H7 (cell line): ENCODE results near the gene SYCP3. TPM values are rescaled to one million over a fixed set of nuclear protein-coding genes. Genes with fewer than 3 reads are reported as not detected.

ENCODE experiments used
- DNase-seq: peaks from one replicate; pipeline ENCODE4 v3.0.0; 2012
- H3K27me3 ChIP-seq: 2 replicates; pipeline ENCODE4 v1.6.0; 2011; ENCODE audit warnings: mild to moderate bottlenecking, low read length; ENCODE audit not compliant: control insufficient read depth, insufficient read depth
- H3K36me3 ChIP-seq: replicated peaks from 2 replicates; pipeline ENCODE4 v1.5.1; 2011; ENCODE audit warnings: low read length; ENCODE audit not compliant: control insufficient read depth, insufficient read depth
- H3K4me3 ChIP-seq: 2 replicates; pipeline ENCODE4 v1.5.1; 2011; ENCODE audit warnings: low read depth, mild to moderate bottlenecking, control low read depth, low read length, moderate library complexity; ENCODE audit not compliant: insufficient read depth
- total RNA-seq: library from RNA; depleted of rRNA; stranded (reverse); fragments of >200 nt; shearing (Covaris generic); gene quantifications from 2 replicates; pipeline ENCODE4 v1.2.3, GENCODE V29; 2014; rRNA removed

SYCP3 gene
- not detected in 2 replicates for total RNA-seq

DNA sequence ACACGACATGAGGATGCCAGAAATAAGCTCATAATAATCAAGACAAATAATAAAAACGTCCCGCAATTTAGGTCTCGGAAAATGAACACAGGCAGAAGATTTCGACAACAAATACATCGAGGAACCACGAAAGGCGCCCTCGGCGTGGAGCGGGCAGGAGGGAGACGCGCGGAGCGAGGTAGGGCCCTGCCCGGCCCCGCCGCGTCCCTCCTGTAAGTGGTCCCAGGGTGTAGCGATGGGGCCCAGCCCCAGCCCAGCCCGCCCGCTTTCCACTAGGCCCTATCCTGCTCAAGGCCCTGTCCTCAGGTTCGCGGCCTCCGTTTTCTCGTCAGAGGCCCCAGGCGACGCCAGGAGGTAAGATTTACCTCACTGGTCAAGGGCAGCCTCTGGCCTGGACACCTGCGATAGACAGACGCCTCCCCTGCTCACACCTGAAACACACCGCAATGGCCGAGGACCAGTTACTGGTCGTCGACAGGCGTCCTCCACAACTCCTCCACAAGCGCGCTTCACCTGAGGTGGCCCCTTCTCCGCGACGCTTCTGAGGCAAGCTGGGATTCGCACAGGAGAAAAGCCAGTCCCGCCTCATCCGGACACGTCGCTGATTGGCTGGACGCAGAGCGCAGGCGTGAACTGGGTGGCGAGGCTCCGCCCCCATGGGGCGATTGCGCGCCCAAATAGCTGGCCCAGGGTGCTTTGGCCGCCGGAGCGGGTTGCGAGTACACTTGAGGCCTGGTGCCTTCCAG lies at the start of gene SYCP3:
Gene SYCP3 (minus strand): TSS at position 543 of the 746 bp plus-strand sequence. CDS start 1,527 bp downstream, outside the sequence.
- Histone ChIP-seq H3K4me3 (no peak within 1 kb of the TSS), H3K36me3 (peaks cover under 1% of the 10 kb centered on the region; the same call in 1 of the 2 replicates), H3K27me3 (no peaks in the 10 kb centered on the region)
- DNase-seq: peak; percentile 31

DNA sequence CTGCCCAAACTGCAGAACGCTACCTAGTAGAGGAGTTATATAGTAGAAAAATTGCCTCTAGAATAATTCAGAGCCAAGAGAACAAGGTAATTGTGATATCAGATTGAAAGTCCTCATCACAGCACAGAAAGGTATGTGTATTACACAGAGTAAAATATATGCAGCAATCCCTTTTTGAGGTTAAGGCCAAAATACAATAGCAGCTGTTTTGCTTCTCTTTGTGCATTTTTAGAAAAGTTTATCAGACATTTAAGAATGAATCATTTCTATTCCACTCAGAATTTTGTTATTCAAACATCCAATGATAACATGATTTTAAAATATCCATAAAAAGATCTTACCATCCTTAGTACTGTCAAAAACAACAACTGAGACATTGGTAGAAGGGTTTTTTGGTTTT lies 46.4 kb upstream of the SYCP3 start:
- Histone ChIP-seq H3K36me3 (peaks cover 2% of the 10 kb centered on the region; the same call in 1 of the 2 replicates), H3K27me3 (no peaks in the 10 kb centered on the region), H3K4me3 (no peak overlapping the region)
- no peak for DNase-seq

DNA sequence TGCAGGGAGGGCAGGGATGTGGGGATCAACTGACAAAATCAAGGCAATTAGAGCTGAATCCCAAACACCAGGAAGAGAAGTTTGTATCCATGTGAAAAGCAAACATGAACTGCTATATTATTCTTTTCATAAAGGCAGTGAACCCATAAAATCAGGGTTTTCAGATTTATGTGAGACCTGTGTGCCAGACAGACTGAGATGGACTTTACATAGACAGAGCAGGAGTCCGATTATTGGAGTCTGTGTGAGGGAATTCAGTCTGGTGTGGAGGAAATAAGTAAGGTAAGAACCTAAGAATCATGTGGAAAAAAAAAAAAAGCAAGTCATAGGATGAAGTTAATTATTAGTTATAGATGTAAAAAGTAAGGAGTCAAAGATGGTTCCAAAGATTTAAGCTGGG lies 45.1 kb upstream of the SYCP3 start:
- Histone ChIP-seq H3K27me3 (no peaks in the 10 kb centered on the region), H3K36me3 (peaks cover 7% of the 10 kb centered on the region), H3K4me3 (no peak overlapping the region)
- no peak for DNase-seq

DNA sequence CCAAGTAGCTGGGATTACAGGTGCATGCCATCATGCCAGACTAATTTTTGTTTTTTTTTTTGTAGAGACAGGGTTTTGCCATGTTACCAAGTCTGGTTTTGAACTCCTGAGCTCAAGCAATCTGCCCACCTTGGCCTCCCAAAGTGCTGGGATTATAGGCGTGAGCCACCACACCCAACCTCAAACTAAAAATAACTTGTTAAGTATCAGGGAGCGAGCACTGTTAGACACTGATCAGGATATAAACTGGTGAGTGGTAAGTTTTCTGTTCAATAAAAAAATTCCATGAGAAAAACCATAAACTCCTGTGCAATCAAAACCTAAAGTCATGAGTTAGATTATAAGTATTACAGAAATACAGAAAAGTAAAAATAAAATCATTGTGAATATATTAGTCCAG lies 44.6 kb upstream of the SYCP3 start:
- no peak for DNase-seq
- Histone ChIP-seq H3K27me3 (no peaks in the 10 kb centered on the region), H3K36me3 (peaks cover 7% of the 10 kb centered on the region), H3K4me3 (no peak overlapping the region)

DNA sequence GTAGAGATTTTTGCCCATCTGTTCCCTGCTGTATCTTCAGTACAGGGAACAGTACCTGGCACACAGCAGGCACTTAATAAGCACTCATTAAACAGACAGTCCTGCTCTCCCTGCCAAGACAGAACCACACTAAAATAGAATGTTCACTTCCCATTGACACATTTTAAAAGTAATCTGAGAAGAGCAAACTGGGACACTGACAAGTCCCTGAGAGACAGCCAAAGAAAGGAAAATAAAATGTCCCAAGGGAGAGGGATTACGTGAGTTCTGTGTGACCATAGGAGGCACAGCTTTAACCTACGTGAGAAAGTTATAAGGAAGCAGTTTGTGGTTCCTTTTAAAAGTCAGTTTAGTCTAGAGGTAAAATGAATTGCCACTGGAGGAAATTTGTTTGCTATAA lies 43.9 kb upstream of the SYCP3 start:
- Histone ChIP-seq H3K27me3 (no peaks in the 10 kb centered on the region), H3K36me3 (peaks cover 7% of the 10 kb centered on the region), H3K4me3 (no peak overlapping the region)
- no peak for DNase-seq

DNA sequence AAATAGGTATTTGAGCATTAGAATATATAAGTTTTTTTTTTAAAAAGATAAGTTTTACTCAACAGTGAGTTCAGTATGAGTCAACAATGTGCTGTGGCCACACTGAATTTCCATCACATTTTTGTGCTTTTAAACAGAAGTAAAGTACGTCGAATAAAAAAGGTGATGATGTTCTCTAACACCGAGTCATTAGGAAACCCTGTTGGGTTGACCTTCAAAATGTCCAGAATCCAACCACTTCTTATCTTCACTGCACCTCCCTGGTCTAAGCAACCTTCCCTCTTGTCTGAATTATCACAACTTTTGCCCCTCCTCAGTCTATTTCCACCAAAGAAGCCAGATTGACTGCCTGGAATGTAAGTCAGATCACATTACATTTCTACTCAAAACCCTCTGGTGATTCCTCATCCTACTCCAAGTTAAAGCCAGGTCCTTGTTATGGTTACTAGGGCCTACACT lies 43.0 kb upstream of the SYCP3 start:
- DNase-seq: no peak
- Histone ChIP-seq H3K27me3 (no peaks in the 10 kb centered on the region), H3K4me3 (no peak overlapping the region), H3K36me3 (peaks cover 8% of the 10 kb centered on the region)

DNA sequence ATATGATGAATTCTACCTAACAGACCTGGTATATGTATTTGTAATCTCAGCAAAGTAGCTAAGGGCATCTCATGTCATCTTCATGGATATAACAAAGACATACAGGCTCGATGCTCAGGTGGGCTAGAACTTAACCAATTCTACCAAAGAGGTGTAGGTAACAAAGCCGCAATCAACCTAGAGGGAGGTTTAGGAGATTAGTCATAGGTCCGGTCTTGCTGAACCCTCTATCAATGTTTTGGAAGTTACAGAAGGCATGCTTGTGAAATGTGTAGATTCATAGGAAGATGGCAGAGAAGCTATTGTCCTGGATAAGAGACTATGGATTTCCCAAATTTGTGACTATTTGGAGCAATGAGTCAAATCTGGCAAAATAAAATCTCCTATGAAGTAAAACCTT lies 42.6 kb upstream of the SYCP3 start:
- no peaks in the 10 kb centered on the region for H3K27me3 ChIP-seq
- peaks cover 8% of the 10 kb centered on the region for H3K36me3 ChIP-seq
- no peak for DNase-seq
- H3K4me3 ChIP-seq: no peak overlapping the region

DNA sequence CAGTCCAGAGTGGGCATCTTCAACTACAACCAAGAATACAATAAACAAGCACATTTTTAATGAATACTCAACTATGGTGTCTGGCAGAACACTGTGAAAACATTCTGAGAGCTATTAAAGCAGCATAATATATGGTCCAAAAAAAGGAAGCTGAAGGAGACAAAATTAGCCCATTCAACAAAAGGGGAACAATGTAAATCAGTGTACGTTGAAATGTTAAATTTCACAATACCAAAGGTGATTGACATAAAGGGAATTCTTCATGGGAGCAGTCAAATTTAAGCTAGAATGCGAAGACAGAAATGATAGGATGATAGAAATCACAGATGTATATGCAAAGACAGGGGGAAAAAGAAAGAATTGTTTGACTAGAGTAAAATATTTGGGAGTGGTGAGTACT lies 41.3 kb upstream of the SYCP3 start:
- DNase-seq: no peak
- H3K4me3 ChIP-seq: no peak overlapping the region
- no peaks in the 10 kb centered on the region for H3K27me3 ChIP-seq
- H3K36me3 ChIP-seq: peaks cover 6% of the 10 kb centered on the region

DNA sequence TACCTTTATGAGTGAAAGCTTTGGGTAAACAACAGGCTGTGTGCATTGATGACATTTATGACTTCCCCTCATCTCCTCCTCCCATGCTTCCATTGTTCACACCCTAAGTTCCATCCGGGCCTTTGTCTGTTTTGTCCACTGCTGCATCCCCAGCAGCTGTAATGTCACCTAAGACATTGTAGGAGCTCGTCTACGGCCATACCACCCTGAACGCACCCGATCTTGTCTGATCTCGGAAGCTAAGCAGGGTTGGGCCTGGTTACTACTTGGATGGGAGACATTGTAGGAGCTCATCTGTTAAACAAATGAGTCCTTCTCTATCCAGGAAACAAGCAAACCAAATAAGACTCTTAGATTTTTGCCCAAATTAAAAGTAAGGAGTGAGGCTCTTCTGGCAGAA lies 40.4 kb upstream of the SYCP3 start:
- DNase-seq: no peak
- peaks cover 5% of the 10 kb centered on the region for H3K36me3 ChIP-seq
- H3K4me3 ChIP-seq: no peak overlapping the region
- no peaks in the 10 kb centered on the region for H3K27me3 ChIP-seq

DNA sequence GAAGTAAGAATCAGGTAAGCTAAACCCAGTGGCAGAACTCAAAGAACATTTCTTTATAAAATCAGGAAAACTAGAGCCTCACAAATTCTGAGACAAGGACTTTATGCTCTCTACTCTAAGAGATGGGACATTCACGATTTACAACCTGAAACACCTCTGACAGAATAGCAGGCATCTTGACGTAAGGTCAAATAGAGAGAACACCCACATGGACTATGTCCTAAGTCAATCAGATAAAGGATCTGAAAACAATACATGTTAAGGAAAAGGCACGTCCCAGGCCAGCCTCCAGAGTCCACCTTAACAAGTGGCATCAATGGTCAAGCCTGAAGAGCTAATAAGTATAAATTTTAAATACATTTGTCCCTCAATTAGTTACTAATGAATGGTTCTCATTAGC lies 39.9 kb upstream of the SYCP3 start:
- H3K4me3 ChIP-seq: no peak overlapping the region
- H3K36me3 ChIP-seq: peaks cover 5% of the 10 kb centered on the region
- H3K27me3 ChIP-seq: no peaks in the 10 kb centered on the region
- DNase-seq: no peak

DNA sequence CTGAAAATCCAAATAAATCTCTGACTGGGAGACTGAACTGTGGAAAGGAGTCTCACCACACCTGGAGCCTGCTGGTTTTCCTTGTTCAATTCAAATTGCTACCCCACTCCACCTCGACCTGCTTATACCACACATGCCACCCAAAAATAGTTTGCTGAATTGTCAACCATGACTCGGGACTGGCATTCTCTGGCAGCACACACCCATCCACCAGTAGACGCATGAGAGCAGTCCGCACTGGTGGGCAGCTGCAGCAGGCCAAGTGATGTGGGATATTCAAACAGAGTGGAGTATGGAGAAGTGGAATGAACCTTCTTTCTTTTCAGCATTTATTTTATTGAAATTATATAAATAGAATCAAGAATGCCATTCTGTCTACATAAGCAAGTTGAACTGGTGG lies 38.7 kb upstream of the SYCP3 start:
- H3K4me3 ChIP-seq: no peak overlapping the region
- peaks cover 5% of the 10 kb centered on the region for H3K36me3 ChIP-seq
- H3K27me3 ChIP-seq: no peaks in the 10 kb centered on the region
- no peak for DNase-seq

DNA sequence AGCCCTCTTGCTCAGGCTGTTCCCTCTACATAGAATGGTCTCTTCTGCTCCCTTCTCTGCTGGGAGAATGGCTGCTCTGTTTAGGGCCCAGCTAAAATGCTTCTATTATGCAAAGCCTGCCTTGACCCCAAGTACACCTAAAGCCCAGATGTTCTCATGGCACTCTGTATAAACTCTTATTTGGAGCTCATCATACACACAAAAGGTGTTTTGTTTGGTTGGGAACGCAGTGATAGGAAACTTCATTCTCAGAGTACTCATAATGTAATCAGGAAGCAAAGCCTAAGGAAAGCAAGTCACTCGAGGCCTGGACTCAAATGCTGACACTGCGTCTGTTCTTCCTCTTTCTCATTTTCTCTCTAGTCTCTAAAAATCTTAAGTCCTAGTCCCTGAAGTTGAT lies 38.2 kb upstream of the SYCP3 start:
- H3K36me3 ChIP-seq: peaks cover 5% of the 10 kb centered on the region
- H3K4me3 ChIP-seq: no peak overlapping the region
- no peaks in the 10 kb centered on the region for H3K27me3 ChIP-seq
- no peak for DNase-seq

DNA sequence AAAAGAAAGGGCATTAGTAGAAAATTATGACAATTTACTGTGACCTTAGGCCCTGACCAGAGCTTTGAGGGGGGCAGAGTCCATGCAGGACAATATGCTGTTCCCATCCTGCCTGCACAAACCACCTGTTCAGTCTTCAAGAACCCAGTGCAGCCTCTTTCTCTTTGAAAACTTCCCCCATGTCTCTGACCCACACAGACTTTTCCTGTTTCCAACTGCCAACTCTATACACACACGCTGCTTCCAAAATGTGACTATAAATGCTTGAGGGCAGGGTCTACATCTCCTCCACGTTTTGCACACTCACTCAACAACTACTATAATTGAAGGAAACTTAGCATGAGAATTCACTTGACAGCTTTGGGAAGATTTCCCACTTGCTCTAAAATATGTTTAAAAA lies 36.6 kb upstream of the SYCP3 start:
- no peak for DNase-seq
- peaks cover 5% of the 10 kb centered on the region for H3K36me3 ChIP-seq

DNA sequence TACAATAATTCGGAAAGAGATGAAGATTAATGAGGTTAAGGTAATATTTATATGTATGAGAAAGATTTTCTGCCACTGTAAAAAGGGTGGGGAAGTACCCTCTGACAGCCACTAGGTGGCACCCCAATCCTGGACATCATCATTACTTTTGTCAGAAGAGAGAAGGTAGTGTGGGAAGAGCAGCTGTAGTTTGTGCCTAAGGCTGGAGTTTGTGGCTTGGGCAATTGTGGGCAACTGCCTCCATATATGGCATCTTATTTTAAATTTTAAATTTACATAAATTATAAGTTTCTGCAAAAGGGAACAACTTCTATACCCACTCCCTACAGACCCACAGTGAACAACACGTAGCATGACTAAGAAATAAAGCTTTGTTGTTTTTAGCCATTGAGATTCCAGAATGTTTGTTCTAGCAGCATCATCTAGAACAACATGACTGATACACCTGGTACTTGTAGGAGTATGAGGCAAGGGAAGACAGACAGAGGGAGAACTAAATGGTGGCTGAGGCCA lies 34.4 kb upstream of the SYCP3 start:
- DNase-seq: peak; percentile 71
- Histone ChIP-seq H3K4me3 (no peak overlapping the region), H3K36me3 (peaks cover 5% of the 10 kb centered on the region), H3K27me3 (no peaks in the 10 kb centered on the region)

More for the DNA sequence above, 36.6 kb upstream of the SYCP3 start:
- no peaks in the 10 kb centered on the region for H3K27me3 ChIP-seq
- no peak overlapping the region for H3K4me3 ChIP-seq

DNA sequence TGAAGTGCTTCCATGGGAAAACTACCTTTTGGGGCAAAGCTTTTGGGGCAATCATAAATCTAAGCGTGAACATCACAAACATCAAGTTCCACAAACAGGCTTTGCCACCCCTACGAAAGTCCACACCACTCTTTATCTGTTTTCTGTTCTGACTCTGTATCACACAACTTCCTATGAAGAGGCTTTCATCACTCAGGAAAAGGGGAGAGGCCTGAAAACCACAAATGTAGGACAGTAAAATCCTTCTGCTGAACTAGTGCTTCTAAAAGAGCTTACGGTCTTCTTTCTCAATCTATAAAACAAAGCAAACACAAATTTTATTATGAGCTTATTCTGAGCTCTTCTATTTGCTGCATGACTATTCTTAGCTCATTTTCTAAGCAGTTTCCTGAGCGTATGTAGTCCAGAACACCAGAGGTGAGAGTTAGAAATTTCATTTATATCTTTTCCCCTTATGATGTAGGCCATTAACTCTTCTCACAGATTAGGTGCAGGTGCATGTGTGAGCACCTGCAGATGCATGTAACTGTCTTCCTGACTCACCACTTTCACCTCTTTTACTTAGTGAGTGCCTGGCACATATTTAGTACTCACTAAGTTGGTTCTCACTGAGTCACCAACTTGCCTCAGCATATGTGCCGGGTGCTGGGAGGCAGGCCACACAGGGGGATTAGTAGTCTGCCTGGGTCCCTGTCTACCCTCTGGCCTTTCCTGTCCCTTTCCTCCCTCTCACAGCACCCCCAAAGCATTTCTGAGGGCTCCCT lies 32.9 kb upstream of the SYCP3 start:
- H3K27me3 ChIP-seq: no peaks in the 10 kb centered on the region
- no peak overlapping the region for H3K4me3 ChIP-seq
- peaks cover 7% of the 10 kb centered on the region for H3K36me3 ChIP-seq
- DNase-seq: no peak
